Epidermal melanocyte (primary cell): ENCODE data around the gene PTPN3.
A peak's percentile ranks its signal among the peaks of the same experiment; 100 is the strongest.
"Not testable (repeated sequence)": the region's sequence is repeated elsewhere in the genome, so short reads cannot be mapped to it uniquely, and the experiment has no call there.

ENCODE experiments used
- DNase-seq: peaks from one replicate; pipeline ENCODE4 v3.0.0; 2011; ENCODE audit warnings: low spot score; ENCODE audit not compliant: insufficient read length

PTPN3 gene

GRCh38 chr9:109344866-109345265, 153.2 kb downstream of the PTPN3 start:
- DNase-seq = no peak

- DNase-seq = no peak
Measured at GRCh38 chr9:109342878-109343277, 155.2 kb downstream of the PTPN3 start.

GRCh38 chr9:109341561-109341960, 156.5 kb downstream of the PTPN3 start:
- no peak for DNase-seq

- not testable (repeated sequence) for DNase-seq
Measured at GRCh38 chr9:109340979-109341378, 157.1 kb downstream of the PTPN3 start.

GRCh38 chr9:109336409-109336808, 161.7 kb downstream of the PTPN3 start:
- no peak for DNase-seq

GRCh38 chr9:109335929-109336328, 162.2 kb downstream of the PTPN3 start:
- no peak for DNase-seq

- no peak for DNase-seq
Measured at GRCh38 chr9:109335121-109335520, 163.0 kb downstream of the PTPN3 start.

- DNase-seq = peak; percentile 35
Measured at GRCh38 chr9:109331353-109331752, 166.8 kb downstream of the PTPN3 start.

- no peak for DNase-seq
Measured at GRCh38 chr9:109329638-109330258, 168.4 kb downstream of the PTPN3 start.

GRCh38 chr9:109328978-109329637, 169.0 kb downstream of the PTPN3 start:
- DNase-seq = no peak
